Erythroblast (primary cell): ENCODE data around the gene PLXNA2.

ENCODE experiments used
- GATA1 ChIP-seq: IDR thresholded peaks from 2 replicates; pipeline ENCODE4 v1.6.1; 2011; ENCODE audit warnings: low read depth, mild to moderate bottlenecking, control low read depth, low read length, moderate library complexity
- POLR2A ChIP-seq: IDR thresholded peaks from 2 replicates; pipeline ENCODE4 v1.6.1; 2011; ENCODE audit warnings: mild to moderate bottlenecking, low read length

GRCh38 chr1:208185801-208186231 is 58.4 kb downstream of the PLXNA2 start:
- no peak for TF ChIP-seq POLR2A
- no peak for TF ChIP-seq GATA1
